ENCODE measurements around the gene ANGPT4. TPM values are rescaled to one million over a fixed set of nuclear protein-coding genes. Genes with fewer than 3 reads are reported as not detected.
A peak's percentile ranks its signal among the peaks of the same experiment; 100 is the strongest.

The ANGPT4 gene
- total RNA-seq, 1 experiment from 2014 or later, result not detected

GRCh38 chr20:881051-881782 is 34.9 kb downstream of the ANGPT4 start:
- H3K9me3 ChIP-seq (replicated peaks), result no peaks in the 10 kb centered on the region
- H3K4me1 ChIP-seq, result no peaks in the 10 kb centered on the region
- no peaks in the 10 kb centered on the region for H3K27me3 ChIP-seq
- no peak overlapping the region for H3K4me3 ChIP-seq
- DNase-seq, result no peak
- no peak overlapping the region for H3K27ac ChIP-seq
- H3K36me3 ChIP-seq, result no peaks in the 10 kb centered on the region

DNA sequence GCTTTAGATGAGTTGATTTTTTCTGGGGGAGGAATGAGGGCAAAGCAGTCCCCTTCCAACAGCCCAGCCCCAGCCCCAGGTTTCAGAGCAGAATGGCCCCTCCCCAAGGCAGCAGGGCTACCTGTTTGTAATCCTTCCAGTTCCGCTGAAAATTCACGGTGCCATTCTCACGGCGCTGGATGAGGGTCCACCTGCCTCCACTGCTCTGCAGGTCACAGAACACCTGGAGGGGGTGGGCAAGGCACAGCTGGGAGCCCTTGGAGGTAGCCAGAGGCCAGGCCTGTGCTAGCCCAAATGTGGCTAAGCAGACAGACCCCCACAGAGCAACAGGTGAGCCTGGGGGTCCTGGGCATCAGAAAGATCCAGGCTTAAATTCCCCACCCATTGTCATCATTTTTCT is 36.5 kb downstream of the ANGPT4 start:
- DNase-seq, result no peak
- no peaks in the 10 kb centered on the region for H3K4me1 ChIP-seq

GRCh38 chr20:878511-879307 is 37.4 kb downstream of the ANGPT4 start:
- Histone ChIP-seq H3K27me3 (no peaks in the 10 kb centered on the region), H3K4me1 (no peaks in the 10 kb centered on the region), H3K9me3 (replicated peaks) (no peaks in the 10 kb centered on the region), H3K4me3 (no peak overlapping the region), H3K36me3 (no peaks in the 10 kb centered on the region), H3K27ac (no peak overlapping the region)
- peak; percentile 66 to 80 for DNase-seq

More for the DNA sequence above, 36.5 kb downstream of the ANGPT4 start:
- no peaks in the 10 kb centered on the region for H3K27me3 ChIP-seq
- H3K4me3 ChIP-seq, result no peak overlapping the region
- H3K36me3 ChIP-seq, result no peaks in the 10 kb centered on the region
- no peak overlapping the region for H3K27ac ChIP-seq
- no peaks in the 10 kb centered on the region for H3K9me3 ChIP-seq (replicated peaks)

DNA sequence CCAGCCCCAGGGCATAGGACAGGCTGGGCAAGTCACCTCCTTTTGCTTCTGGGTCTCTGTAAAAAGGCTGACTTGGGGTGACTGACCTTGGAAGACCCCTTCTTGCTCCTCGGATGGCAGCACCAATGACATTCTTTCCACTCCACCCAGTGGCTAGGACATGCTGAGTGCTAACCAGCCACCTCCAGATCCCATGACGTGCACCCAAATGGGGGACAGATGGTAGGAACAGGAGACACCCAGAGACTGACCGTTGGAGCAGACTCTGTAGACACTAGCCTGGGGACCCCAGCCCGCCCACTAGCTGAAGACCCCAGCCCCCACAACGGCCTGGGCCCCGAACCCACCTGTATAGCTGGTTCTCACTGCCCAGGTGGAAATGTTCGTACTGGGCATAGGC is 38.3 kb downstream of the ANGPT4 start:
- Histone ChIP-seq H3K27ac (no peak overlapping the region), H3K36me3 (no peaks in the 10 kb centered on the region), H3K4me3 (no peak overlapping the region), H3K27me3 (no peaks in the 10 kb centered on the region), H3K9me3 (replicated peaks) (no peaks in the 10 kb centered on the region), H3K4me1 (no peaks in the 10 kb centered on the region)
- no peak for DNase-seq

- no peaks in the 10 kb centered on the region for H3K4me1 ChIP-seq
- no peaks in the 10 kb centered on the region for H3K36me3 ChIP-seq
- no peak overlapping the region for H3K27ac ChIP-seq
- no peaks in the 10 kb centered on the region for H3K9me3 ChIP-seq (replicated peaks)
- no peak overlapping the region for H3K4me3 ChIP-seq
- no peak for DNase-seq
- no peaks in the 10 kb centered on the region for H3K27me3 ChIP-seq
Measured at GRCh38 chr20:875115-875514, 41.0 kb downstream of the ANGPT4 start.

GRCh38 chr20:873875-874607 is 42.1 kb downstream of the ANGPT4 start:
- H3K36me3 ChIP-seq, result no peaks in the 10 kb centered on the region
- no peak overlapping the region for H3K27ac ChIP-seq
- no peak overlapping the region for H3K4me3 ChIP-seq
- no peak for DNase-seq
- no peaks in the 10 kb centered on the region for H3K4me1 ChIP-seq
- no peaks in the 10 kb centered on the region for H3K27me3 ChIP-seq
- H3K9me3 ChIP-seq (replicated peaks), result no peaks in the 10 kb centered on the region

DNA sequence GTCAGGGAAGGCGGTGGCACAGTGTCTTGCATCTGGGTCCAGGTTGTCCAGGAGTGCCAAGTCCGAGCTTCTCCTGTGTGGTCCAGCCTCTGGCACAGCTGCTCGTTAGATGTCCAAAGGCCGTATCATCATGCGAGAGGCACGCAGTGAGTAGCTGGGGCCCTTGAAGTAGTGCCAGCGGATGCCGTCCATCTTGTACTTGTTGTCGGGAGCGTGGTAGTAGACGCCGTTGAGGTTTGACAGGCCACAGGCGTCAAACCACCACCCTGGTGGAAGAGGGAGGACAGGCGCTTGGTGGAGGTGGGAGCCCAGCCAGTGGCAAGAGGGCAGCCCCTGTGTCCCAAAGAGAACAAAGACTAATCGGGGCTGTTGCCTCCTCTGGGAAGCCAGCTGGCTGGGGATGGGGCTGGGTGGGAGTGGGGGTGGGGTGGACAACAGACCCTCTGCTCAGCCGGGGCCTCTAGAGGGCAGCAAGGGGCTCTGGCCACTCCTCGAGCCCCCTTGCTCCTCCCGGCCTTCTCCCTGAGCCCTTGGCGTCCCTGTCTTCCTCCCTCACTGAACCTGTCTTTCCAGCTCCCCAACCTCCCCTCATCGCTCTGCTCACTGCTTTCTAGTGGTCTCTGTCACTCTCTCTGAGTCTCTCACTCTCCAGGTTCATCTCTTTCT is 43.1 kb downstream of the ANGPT4 start:
- Histone ChIP-seq H3K9me3 (replicated peaks) (no peaks in the 10 kb centered on the region), H3K4me1 (no peaks in the 10 kb centered on the region), H3K27ac (no peak overlapping the region), H3K4me3 (no peak overlapping the region), H3K27me3 (no peaks in the 10 kb centered on the region), H3K36me3 (no peaks in the 10 kb centered on the region)
- no peak for DNase-seq

DNA sequence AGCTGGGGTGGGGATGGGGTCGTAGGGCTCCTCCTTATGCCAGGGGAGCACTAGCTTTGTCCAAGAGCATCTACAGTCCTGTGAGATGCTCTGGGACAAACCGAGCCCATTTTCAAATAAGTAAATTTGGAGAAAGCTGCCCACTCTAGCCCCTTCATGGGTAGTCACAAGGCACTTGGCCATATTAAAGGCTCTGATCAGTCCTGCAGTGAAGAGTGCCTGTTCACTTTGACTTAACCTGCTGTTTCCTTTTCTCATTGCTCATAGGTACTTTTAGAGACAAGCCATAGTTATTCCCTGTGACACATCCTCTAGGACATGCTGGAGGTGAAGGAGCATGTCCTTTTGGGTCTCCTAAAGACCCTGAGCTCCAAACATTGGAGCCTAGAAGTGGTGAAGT is 44.2 kb downstream of the ANGPT4 start:
- H3K27me3 ChIP-seq, result no peaks in the 10 kb centered on the region
- H3K4me1 ChIP-seq, result no peaks in the 10 kb centered on the region
- H3K27ac ChIP-seq, result no peak overlapping the region
- H3K9me3 ChIP-seq (replicated peaks), result no peaks in the 10 kb centered on the region
- H3K4me3 ChIP-seq, result no peak overlapping the region
- H3K36me3 ChIP-seq, result no peaks in the 10 kb centered on the region
- no peak for DNase-seq

DNA sequence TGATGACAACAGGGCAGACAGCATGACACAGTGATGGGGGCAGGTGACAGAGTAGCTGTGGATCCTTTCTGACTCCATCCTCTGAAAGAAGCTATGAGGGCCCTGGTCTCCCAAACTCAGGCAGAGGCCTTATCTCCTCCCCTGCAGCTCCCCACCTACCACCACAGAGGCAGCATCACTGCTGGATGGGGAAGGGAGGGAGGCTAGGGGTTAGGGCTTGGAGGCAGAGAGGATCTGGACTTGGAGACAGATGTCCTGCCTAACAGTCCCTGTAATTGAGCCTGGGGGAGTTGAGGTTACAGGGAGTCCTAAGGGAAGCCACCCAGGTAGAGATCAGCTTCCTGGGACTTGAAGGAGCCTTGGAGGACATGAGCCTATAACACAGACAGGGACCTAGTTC is 44.7 kb downstream of the ANGPT4 start:
- H3K27me3 ChIP-seq, result no peaks in the 10 kb centered on the region
- no peak overlapping the region for H3K4me3 ChIP-seq
- H3K4me1 ChIP-seq, result no peaks in the 10 kb centered on the region
- H3K27ac ChIP-seq, result no peak overlapping the region
- H3K9me3 ChIP-seq (replicated peaks), result no peaks in the 10 kb centered on the region
- no peak for DNase-seq
- no peaks in the 10 kb centered on the region for H3K36me3 ChIP-seq

DNA sequence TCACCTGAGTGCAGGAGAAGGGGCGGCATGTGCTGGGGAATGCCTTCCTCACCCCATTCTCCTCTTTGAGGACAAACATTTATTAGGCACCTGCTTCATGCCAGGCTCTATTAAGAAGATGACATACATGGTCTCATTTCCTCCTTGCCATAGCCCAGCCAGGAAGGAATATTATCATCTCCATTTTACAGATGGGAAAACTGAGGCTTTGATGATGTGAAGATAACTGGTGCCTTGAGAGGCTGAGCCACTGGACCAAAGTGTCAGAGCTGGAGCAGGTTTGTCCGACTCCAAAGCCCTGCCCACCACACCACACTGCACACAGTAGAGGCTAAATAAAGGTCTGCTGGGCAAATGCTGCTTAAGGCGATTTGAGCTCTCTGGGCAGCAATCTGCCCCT is 45.4 kb downstream of the ANGPT4 start:
- DNase-seq, result no peak
- H3K9me3 ChIP-seq (replicated peaks), result no peaks in the 10 kb centered on the region
- H3K4me1 ChIP-seq, result no peaks in the 10 kb centered on the region
- no peak overlapping the region for H3K27ac ChIP-seq
- no peak overlapping the region for H3K4me3 ChIP-seq
- no peaks in the 10 kb centered on the region for H3K27me3 ChIP-seq
- H3K36me3 ChIP-seq, result no peaks in the 10 kb centered on the region

DNA sequence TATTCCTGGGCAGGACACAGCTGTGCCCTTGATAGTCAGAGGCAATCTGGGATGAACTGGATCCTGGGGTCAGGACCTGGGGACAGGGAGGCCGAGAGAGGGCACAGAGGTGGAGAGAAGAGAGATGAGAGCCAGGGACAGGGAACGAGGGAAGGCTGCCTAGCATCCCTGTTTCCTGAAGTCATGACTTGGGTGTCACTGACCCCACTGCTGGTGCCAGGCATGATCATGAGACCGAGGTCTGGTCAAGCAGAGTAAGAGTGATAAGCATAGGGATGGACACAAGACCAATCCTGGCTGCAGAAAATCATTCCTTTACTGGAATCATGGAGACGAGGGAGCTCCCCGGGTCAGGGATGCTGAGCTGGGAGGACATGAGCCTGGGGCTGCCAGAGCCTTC is 46.5 kb downstream of the ANGPT4 start:
- H3K36me3 ChIP-seq, result no peaks in the 10 kb centered on the region
- no peaks in the 10 kb centered on the region for H3K4me1 ChIP-seq
- H3K4me3 ChIP-seq, result no peak overlapping the region
- no peaks in the 10 kb centered on the region for H3K9me3 ChIP-seq (replicated peaks)
- no peak overlapping the region for H3K27ac ChIP-seq
- H3K27me3 ChIP-seq, result no peaks in the 10 kb centered on the region
- no peak for DNase-seq

- Histone ChIP-seq H3K4me3 (no peak overlapping the region), H3K4me1 (no peaks in the 10 kb centered on the region), H3K36me3 (no peaks in the 10 kb centered on the region), H3K27ac (no peak overlapping the region), H3K27me3 (no peaks in the 10 kb centered on the region), H3K9me3 (replicated peaks) (no peaks in the 10 kb centered on the region)
- DNase-seq, result no peak
Measured at GRCh38 chr20:868279-868678, 47.9 kb downstream of the ANGPT4 start.

DNA sequence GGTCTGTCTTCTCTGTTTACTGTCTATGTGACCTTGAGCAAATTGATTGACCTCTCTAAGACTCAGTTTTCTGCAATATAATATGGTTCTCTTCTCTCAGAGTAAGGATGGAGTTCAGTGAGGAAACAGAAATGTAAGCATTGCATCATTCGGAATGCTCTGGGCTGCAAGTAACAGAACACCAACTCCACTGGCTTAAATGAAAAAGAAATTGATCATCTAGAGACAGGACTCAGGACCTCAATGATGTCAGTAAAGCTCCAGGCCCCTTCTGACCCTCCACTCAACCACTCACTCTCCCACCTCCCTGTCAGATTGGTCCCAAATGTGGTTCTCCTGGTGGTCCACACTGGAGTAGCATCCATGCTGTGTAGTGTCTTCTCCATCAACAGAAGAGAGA is 50.7 kb downstream of the ANGPT4 start:
- no peaks in the 10 kb centered on the region for H3K36me3 ChIP-seq
- no peak overlapping the region for H3K27ac ChIP-seq
- no peaks in the 10 kb centered on the region for H3K9me3 ChIP-seq (replicated peaks)
- H3K27me3 ChIP-seq, result no peaks in the 10 kb centered on the region
- peaks cover 2% of the 10 kb centered on the region for H3K4me1 ChIP-seq
- DNase-seq, result no peak
- H3K4me3 ChIP-seq, result no peak overlapping the region

DNA sequence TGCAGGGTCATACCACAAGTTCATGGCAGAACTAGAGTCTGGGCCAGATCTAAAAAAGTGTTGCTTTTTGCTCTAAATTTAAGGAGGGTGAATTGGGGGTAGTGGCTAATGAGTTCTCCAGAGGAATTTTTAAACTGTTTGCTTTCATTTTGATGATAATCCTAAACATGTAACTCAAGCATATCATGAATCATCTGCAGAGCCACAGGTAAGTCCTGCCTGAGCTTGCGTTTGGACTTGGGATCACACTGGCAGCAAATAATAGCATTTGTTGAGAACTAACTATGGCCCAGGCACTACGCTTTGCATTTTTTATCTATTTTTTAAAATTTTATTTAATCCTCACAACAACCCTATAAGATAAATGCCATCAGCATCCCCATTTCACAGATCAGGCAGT is 55.2 kb downstream of the ANGPT4 start:
- Histone ChIP-seq H3K9me3 (replicated peaks) (no peaks in the 10 kb centered on the region), H3K27me3 (no peaks in the 10 kb centered on the region), H3K36me3 (no peaks in the 10 kb centered on the region), H3K4me3 (no peak overlapping the region), H3K27ac (no peak overlapping the region), H3K4me1 (peaks cover 23% of the 10 kb centered on the region)
- DNase-seq, result no peak
